GM19455 (cell line): ENCODE results near the gene MBNL2.
A peak's percentile ranks its signal among the peaks of the same experiment; 100 is the strongest.

Source experiments
- ATAC-seq: cut with Tn5 transposase; IDR thresholded peaks from one replicate; pipeline ENCODE4 v1.9.1; 2021; ENCODE audit not compliant: unreplicated experiment

The MBNL2 gene

DNA sequence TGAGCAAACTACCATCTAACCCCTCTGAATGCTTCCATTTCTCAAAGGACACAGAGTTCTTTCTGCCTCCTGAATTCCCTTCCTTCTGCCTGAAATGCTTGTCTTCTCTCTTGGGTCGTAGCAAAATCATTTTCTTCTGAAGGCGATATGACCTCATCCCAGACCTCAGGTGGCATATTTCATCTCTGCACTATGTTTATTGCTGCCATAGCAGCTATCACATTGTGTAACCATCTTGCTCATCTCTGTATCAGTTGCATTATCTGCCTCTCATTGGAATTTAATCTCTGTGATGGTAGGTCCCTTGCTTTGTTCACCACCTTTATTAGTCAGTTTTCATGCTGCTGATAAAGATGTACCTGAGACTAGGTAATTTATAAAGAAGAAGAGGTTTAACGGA is 179.3 kb downstream of the MBNL2 start:
- ATAC-seq: no peak

DNA sequence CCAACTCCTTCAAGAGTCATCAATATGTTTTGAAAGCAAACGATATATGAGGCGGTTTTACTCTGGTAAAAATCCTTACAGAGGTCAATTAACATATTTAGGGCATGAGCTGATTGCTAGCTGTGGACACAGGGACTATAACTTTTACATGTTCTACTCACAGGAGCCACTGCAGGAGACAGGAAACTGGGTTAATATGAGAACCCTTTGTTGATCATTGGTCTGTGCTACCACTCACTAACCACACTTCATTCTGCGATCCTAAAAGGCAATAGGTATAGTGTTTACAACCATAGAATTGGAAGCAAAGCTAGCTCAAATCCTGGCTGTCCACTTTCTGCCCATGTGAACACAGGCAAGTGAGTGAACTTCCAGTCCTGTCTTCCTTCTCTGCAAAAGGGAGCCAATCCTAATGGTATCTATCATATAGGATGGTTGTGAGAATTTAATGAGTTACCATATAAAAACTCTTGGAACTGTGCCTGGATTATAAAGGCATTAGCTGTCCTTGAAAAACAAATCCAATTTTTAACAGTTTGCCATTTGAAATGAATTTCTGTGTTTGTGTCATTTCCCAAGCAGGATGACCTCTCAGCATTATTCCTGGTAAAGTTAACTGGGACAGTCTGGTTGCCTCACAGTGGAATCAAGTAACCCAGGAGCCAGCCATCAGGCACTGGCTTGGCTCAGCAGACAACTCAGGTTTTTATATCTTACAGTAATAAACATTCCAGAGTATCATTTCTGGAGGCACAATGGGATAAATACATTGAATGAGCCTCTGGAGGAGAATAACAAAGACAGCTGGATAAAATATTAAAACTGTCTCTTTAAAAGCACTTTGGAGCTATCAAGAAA is 182.0 kb downstream of the MBNL2 start:
- no peak for ATAC-seq

DNA sequence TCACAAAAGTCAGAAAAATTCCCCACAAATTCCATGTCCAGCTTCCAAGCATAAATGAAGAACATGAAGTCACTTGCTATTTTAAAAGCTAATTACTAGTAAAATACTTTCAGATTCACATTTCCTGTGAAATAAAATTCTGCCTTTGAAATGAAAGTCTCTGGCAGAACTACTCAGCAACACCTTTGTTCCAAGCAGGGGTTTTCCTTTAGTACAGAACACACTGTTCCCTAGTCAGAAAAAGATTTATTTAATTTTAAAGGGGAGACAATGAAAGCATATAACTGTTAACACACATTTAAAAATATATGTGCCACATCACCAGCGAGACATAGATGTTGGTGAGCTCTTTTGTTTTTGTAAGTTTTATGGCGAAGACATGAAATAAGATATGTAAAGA is 185.4 kb downstream of the MBNL2 start:
- no peak for ATAC-seq

DNA sequence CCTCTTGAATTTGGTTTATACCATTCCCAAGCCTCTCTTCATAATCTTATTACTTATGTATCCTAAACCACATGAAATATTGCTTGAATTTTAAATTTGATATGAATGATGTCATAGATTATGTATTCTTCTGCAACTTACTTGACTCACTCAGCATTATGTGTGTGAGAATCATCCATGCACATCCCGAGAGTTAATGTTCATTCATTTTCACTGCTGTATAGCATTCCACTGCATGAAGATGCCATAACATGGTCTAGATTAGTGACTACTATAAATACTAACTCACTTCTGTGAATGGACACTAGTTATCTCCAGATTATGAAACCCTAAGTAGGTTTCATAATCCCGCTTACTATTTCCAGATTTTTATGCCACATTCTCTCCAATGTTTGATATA is 186.8 kb downstream of the MBNL2 start:
- no peak for ATAC-seq

DNA sequence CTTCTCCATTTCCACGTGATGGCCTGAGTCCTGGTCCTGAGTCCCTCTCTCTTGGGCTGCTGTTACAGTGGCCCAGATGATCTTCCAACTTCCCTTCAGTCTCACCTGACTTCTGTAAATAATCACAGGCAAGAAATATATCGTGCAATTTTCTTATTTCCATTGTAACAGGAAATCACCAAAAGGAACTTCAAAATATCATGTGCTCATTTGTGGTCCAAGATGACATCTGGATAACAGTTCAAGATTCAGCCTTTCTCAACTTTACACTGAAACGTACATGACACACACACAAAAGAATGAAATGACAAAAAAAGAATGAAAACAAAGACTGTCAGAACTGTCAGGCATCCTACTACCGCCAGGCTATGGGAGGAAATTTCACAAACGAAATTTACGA is 189.9 kb downstream of the MBNL2 start:
- ATAC-seq: no peak

DNA sequence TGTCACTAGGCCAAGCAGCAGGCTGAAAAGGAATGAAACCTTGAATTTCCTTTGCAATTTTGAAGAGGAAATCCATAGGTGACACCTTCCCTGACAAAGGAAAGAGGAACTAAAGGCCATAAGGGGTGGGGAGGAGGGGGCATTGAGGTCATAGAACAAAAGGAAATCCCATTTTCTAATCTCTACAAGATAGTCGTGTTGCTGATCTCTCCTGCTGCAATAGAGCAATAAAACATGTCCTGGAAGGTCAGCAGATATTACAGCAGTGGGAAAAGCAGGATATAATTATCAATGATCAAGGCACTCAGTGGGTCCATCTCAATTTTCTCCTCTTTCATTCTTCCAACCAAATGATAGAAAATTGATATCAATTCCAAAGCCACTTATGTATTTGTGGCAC is 191.6 kb downstream of the MBNL2 start:
- no peak for ATAC-seq

DNA sequence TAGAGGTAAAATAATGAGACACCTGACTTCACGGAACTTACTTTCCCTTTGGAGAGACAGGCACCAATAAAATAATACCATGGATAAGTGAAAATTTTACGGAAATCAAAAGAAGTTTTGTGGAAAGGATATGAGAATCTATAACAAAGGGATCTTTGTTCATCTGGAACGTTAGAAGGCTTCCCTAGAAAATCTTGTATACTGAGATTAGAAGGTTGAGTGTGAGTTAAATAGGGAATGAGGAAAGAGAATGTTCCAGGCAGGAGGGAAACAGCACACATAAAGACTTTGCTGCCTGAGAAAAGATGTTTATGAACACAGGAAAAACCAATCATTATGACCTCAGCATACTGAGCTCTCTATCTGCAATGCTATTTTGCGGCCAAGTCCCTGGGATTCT is 192.3 kb downstream of the MBNL2 start:
- no peak for ATAC-seq

DNA sequence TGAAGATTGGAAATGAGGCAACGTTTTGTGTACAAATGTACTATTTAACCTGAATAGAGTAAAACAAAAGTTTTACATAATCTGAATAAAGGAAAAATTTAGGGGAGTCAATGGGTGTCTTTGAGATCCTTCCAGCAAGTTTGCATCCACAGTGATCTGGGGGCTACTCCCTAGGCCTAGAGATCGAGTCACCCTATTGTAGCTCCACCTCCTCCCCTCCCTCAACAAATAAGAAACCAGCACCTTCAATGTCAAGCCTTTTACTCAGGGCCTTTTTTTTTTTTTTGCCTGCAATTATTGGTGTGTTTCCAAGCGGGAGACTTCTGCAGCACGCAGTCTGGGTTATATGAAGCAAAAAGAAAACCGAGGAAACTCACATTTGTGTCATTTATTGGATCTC is 195.6 kb downstream of the MBNL2 start:
- ATAC-seq: no peak

DNA sequence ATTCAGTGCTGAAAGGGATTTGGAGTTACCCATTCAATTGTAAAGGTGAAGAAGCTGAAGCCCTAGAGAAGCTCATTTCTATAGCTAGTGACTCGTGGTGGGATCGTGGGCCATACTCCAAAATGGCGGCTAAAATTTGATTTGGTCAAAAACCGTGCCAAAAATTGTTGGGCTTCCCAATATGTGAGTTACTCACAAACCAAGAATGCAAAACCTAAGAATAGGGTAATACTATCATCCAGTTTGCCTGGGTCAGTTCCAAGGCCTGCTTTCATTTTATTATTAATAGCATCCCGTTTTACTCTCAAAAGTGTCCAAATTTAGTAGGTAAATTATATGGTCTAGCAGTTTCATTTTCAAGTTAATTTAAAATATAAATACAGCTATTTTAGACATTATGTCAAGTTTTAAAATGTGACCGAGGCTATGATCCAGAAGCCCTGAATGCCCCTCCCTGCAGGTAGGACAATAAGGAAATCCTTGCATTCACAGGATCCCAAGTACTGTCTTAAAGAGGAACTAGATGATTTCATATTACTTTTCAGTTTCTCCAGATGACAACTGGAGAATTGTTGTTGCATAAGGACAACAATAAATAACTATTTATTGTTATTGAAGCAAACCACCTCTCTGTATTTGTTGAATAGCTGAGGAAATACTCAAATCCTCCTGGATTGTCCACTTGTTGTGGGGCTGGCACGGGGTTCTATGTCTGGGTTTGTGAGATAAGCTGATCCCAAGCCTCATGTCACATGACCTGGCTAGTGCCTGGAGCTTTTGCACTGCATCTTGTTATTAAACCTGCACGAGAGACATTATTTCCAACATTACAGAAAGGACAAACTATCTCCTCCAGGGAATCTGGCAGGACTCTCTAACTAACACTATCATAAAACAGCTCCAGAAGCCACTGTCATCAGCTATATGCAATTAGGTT is 200.3 kb downstream of the MBNL2 start:
- ATAC-seq: no peak

DNA sequence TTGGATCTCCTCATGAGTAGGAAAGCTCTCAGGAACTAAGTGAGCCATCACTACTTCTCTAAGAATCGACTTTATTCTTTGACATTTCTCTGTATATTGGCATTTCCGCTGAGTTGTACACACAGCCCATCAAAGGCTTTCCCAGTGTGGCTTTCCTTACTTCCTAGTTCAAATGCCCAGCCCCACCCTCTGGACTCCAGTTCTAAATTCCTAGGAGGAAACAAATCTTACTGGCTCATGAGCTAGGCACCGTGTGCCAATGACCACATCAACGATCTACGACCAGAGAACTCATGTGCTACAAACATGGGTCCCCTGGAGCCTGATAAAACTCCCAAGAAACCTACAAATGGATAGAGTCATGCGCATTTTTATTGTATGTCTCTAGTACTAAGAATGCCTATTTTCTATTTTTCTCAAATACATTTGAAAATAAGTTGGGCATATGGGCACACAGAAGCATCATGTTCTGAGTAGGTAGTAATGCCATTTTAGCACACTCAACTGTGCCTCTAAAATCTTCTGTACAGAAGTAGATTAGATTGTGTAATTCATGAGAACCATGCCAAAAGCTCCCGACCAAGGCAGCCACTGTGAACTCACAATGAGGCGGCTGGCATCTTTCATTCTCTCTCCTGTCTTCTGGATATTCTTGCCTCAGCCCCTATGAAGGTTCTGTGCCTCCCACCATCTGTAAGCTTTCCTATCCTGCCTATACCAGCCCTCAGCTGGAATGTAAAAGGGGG is 201.3 kb downstream of the MBNL2 start:
- no peak for ATAC-seq

DNA sequence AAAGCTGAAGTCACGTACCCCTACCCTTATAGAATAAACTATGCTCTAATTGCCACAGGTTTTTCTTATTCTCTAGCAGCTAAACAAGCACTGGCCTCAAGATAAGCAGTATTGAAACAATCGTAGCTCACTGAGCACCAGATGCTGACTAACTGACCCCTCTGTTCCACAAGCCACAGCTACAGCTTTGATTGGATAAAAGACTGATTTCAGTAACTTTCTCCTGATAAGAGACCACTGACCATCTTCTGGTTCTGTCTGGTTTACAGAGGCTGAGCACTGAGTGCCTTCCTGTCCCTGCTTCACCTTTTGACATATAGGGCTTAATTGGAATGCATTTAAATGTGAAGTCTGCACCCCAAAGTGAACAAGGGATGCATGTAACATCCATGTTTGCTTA is 203.5 kb downstream of the MBNL2 start:
- no peak for ATAC-seq

DNA sequence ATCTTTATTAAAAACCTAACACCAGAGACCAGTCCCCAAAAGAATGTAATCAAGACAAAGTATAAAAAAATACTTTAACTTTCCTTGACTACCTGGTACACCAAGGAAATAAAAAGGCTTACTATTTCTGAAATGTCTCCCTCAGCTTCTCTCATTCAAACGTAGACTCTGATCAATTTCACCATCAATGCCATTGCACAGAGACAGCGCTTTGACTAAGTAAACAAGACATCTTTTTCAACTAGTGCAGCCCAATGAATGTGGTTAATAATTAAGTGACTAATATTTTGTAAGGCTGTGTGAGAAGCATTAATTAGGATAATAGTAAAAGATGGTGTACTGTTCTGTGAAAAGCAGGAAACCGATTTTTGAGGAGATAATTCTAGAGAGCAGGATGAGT is 204.6 kb downstream of the MBNL2 start:
- ATAC-seq: no peak

DNA sequence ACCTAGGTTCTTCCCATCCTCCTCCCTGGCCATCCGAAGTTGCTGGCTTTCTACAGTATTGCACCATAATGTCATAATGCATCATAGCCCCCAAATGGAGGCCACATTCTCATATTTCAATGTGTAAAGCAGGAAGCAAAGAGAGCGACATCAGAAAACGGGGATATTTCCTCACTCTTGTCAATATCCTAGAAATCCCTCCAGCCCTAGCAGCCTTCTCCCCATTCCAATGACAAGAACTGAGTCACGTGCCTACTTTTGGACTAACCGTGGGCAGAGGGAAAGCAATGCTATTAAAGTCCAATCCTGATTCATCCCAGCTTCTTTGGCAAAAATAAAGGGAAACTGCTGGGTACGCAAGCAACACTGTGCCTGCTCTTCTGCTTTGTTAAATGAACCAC is 207.5 kb downstream of the MBNL2 start:
- ATAC-seq: no peak

DNA sequence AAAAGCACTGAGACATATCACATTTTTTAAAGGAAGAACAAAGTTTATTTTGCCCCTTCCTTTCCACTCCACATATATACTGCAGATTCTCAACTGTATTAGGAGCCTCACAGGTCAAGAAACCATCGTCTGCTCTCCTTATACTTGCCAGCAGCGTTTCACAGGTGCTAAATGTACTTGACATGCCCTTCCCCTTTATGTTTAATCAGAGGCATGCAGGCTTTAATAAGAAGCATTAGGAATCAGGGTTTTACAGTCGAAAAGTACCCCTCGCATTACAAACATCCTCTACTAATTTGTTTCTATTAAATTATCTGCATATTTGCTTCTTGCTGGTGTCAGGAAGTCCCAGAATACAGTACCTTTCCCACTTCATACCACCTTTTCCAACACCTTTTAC is 208.2 kb downstream of the MBNL2 start:
- no peak for ATAC-seq

DNA sequence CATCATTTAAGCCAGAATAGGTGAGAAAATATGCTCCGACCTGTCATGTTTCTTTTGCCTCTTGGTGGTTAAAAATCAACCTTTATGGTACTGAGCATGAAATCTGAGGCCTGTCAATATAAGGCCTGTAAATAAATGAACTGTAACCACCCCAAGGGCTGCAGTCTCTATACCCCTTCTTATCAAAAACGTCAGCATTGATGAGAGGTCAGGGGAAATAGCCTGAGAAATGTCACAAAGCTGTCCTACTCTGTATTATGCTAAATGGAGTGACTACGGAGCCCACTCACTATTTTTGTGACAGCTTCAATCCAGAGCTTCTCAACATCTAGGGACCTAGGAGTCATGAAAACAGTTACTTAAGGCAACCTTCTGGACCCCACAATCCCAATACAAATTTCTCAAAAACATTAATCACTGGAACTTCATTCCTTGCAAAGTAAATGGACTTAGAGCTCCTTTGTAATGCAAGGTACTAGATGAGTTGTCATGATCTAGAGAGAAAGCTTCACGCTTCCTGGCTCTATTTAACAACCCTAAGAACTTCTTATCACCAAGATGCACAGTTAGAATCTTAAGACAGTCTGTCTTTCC is 209.1 kb downstream of the MBNL2 start:
- ATAC-seq: no peak

DNA sequence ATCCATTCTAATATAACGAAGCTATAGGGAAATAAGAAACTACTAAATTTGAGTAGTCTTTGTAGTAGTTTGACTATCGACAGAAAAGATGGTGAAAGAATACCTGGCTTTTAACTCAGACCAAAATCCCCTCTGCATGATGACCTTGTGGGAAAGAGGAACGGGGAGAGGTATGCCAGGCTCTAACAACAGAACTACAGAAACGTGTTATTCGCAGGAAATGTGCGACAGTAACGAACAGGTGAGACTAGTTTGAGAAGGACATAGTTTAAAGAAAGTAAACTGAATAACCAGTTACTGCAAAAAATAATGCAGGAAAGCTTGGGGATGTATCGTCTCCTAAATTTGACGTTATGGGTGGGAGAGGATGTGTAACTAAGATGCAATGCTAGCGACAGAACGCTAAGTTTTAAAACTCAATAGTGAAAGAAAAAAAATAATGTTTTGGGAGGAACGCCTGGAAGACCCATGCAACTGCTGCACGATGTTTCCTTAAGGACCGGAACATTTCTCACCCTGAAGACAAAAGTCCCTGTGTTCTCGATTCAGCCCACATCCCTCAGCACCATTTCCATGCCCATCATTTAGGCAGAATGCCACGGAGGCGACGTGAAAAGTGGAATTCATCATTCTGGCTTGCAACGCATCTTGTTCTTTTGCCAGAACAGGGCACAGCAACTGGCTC is 210.2 kb downstream of the MBNL2 start:
- ATAC-seq: no peak

DNA sequence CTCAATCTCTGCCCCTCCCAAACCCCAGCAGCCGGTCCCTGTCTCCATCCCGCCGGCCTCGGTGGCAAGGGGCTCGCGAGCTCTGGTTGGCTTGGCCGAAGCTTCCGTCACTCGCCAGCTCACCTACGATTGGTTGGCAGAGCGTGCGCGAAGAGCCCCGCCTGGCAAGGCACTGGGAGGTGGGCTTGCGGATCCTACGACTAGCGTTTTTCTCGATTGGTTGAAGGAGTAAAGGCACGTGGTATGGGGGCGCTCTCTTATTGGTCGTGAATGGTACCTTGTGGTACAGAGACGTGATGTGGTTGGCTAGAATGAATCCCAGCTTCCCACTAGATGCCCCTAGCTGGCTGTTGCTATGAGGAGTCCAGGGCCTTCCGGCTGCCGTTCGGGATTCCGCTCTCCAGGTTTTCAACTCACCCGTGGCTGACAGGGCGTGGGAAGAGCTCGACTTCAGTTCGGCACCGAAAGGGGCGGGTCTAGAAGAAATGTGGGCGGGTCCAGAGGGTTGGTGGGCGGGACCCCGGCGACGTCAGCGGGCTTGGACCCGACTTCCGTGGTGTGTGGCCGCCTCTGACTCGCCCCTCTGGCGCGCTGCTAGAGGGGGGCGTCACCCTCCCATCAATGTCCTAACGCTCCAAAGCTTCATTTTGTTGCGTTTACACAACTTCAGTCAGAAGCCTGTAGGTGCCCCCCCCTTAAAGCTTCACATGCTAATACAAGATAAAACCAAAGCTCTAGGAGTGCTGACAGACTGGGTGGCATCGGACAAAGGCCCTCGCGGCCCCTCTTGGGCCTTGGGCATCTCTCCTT is 211.0 kb downstream of the MBNL2 start:
- peak; percentile 82 for ATAC-seq

DNA sequence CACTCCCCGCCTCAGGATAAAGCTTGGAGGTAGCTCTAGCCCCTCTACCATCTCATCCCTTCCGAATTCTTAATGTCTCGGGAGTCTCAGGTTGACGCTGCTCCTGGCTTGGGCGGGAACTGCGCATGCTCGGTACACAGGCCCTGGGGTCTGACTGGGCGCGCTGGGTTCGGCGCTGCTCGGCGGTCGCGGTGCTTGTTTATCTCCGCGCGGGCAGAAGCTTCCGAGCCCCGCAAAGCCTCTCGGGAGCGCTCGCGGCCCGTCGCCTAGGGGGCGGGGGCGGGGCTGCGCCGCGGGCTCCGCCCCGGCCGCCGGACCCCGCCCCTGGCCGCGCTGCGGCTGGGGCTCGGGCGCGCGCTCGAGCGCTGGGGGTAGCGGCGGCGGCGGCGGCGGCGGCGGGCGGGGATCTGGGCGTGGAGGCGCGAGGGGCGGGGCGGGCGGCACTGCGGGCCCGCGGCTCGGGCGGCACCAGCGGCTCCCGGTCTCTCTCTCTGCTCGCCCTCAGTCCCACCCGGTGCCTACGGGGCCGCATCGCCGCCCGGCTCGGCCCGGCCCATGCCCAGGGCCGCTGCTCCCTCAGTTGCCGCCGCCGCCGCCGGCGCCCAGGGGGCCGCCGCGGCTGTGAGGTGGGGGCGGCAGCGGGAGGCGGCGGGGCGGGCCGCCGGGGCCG is 211.7 kb downstream of the MBNL2 start, which contains the start of gene RAP2A:
Gene RAP2A (plus strand): TSS at position 443 of the 670 bp plus-strand sequence. CDS start 302 bp downstream, outside the sequence.
- ATAC-seq: peak; percentile 44
